Muscle layer of colon (tissue), 2 donors: Measurements from ENCODE around the gene MEIOSIN.
"Not testable (repeated sequence)": the region's sequence is repeated elsewhere in the genome, so short reads cannot be mapped to it uniquely, and the experiment has no call there.

ENCODE experiments used
- H3K27ac ChIP-seq: one replicate; pipeline ENCODE4 v1.7.0; 2013; ENCODE audit warnings: low read depth, mild to moderate bottlenecking, low read length, moderate library complexity
- H3K27me3 ChIP-seq, 2 donors: one replicate each; pipeline ENCODE4 v1.7.0; 2013; ENCODE audit warnings: low read length in 2 of 2, mild to moderate bottlenecking in 2 of 2; ENCODE audit not compliant: insufficient read depth in 2 of 2, control insufficient read depth in 1 of 2
- H3K36me3 ChIP-seq: one replicate; pipeline ENCODE4 v1.7.0; 2013; ENCODE audit warnings: mild to moderate bottlenecking, low read length; ENCODE audit not compliant: insufficient read depth
- H3K4me1 ChIP-seq: one replicate; pipeline ENCODE4 v1.7.0; 2013; ENCODE audit warnings: mild to moderate bottlenecking, low read length; ENCODE audit not compliant: insufficient read depth
- H3K4me3 ChIP-seq, 2 donors: one replicate each; pipeline ENCODE4 v1.7.0; 2013; ENCODE audit warnings: low read length in 2 of 2, low read depth in 1 of 2, mild to moderate bottlenecking in 1 of 2, moderate library complexity in 1 of 2
- H3K9ac ChIP-seq: one replicate; pipeline ENCODE4 v1.7.0; 2013; ENCODE audit warnings: low read length
- H3K9me3 ChIP-seq: one replicate; pipeline ENCODE4 v1.7.0; 2013; ENCODE audit warnings: mild to moderate bottlenecking, low read length
- donor health status: abdominal sarcoma.
- donor health status: Adenocarcinoma of cecum.

Gene MEIOSIN

GRCh38 chr19:45730368-45731288, 2.6 kb upstream of the MEIOSIN start, which contains the start of gene FBXO46:
FBXO46 (minus strand) TSS chr19:45730896; CDS start chr19:45713495, 17,401 bp downstream.
- peak within 1 kb of the TSS; percentile 59 to 91 for H3K4me3 ChIP-seq

GRCh38 chr19:45739498-45740439, 6.5 kb downstream of the MEIOSIN start:
- Histone ChIP-seq H3K27ac (no peak overlapping the region), H3K9ac (no peak overlapping the region), H3K4me3 (no peak overlapping the region), H3K27me3 (no peaks in the 10 kb centered on the region), H3K4me1 (no peaks in the 10 kb centered on the region), H3K9me3 (no peaks in the 10 kb centered on the region), H3K36me3 (no peaks in the 10 kb centered on the region)

More at GRCh38 chr19:45730368-45731288, 2.6 kb upstream of the MEIOSIN start, which contains the start of gene FBXO46:
- Histone ChIP-seq H3K36me3 (no peaks in the 10 kb centered on the region), H3K9me3 (no peaks in the 10 kb centered on the region), H3K27ac (peak within 1 kb of the TSS; percentile 50), H3K4me1 (peaks cover 11% of the 10 kb centered on the region), H3K27me3 (no peaks in the 10 kb centered on the region), H3K9ac (peak within 1 kb of the TSS; percentile 97)

GRCh38 chr19:45742969-45743368, 9.7 kb downstream of the MEIOSIN start:
- H3K9me3 ChIP-seq, result no peaks in the 10 kb centered on the region
- H3K36me3 ChIP-seq, result no peaks in the 10 kb centered on the region
- H3K4me1 ChIP-seq, result no peaks in the 10 kb centered on the region
- H3K4me3 ChIP-seq, result no peak overlapping the region
- peaks cover 0 to 3% of the 10 kb centered on the region in 2 donors for H3K27me3 ChIP-seq
- H3K27ac ChIP-seq, result no peak overlapping the region
- H3K9ac ChIP-seq, result no peak overlapping the region

GRCh38 chr19:45745606-45746005, 12.4 kb downstream of the MEIOSIN start:
- H3K4me1 ChIP-seq, result no peaks in the 10 kb centered on the region

GRCh38 chr19:45746866-45747265, 13.6 kb downstream of the MEIOSIN start:
- Histone ChIP-seq H3K4me3 (no peak overlapping the region), H3K9me3 (no peaks in the 10 kb centered on the region), H3K9ac (no peak overlapping the region), H3K27me3 (peaks cover 0 to 3% of the 10 kb centered on the region in 2 donors), H3K36me3 (no peaks in the 10 kb centered on the region), H3K27ac (no peak overlapping the region), H3K4me1 (no peaks in the 10 kb centered on the region)

More at GRCh38 chr19:45745606-45746005, 12.4 kb downstream of the MEIOSIN start:
- Histone ChIP-seq H3K27ac (no peak overlapping the region), H3K36me3 (no peaks in the 10 kb centered on the region), H3K9ac (no peak overlapping the region), H3K4me3 (no peak overlapping the region), H3K9me3 (no peaks in the 10 kb centered on the region), H3K27me3 (peaks cover 0 to 3% of the 10 kb centered on the region in 2 donors)

- Histone ChIP-seq H3K27ac (no peak overlapping the region), H3K27me3 (peaks cover 0 to 3% of the 10 kb centered on the region in 2 donors), H3K4me3 (no peak overlapping the region), H3K36me3 (no peaks in the 10 kb centered on the region), H3K4me1 (no peaks in the 10 kb centered on the region), H3K9ac (no peak overlapping the region), H3K9me3 (no peaks in the 10 kb centered on the region)
These were observed 14.3 kb downstream of the MEIOSIN start for GRCh38 chr19:45747513-45747912.

- H3K4me3 ChIP-seq, H3K9ac ChIP-seq, H3K27me3 ChIP-seq, H3K36me3 ChIP-seq, H3K9me3 ChIP-seq, H3K4me1 ChIP-seq, H3K27ac ChIP-seq: not testable (repeated sequence)
These were observed 18.2 kb downstream of the MEIOSIN start for GRCh38 chr19:45751483-45751882.

- Histone ChIP-seq H3K9ac (no peak overlapping the region), H3K4me3 (no peak overlapping the region), H3K4me1 (no peaks in the 10 kb centered on the region), H3K27me3 (no peaks in the 10 kb centered on the region), H3K27ac (no peak overlapping the region), H3K9me3 (no peaks in the 10 kb centered on the region), H3K36me3 (no peaks in the 10 kb centered on the region)
These were observed 19.4 kb downstream of the MEIOSIN start for GRCh38 chr19:45752639-45753038.

GRCh38 chr19:45753548-45753947, 20.3 kb downstream of the MEIOSIN start:
- H3K36me3 ChIP-seq, result no peaks in the 10 kb centered on the region
- no peaks in the 10 kb centered on the region for H3K27me3 ChIP-seq
- no peak overlapping the region for H3K4me3 ChIP-seq
- no peaks in the 10 kb centered on the region for H3K9me3 ChIP-seq
- H3K4me1 ChIP-seq, result no peaks in the 10 kb centered on the region
- H3K27ac ChIP-seq, result no peak overlapping the region
- no peak overlapping the region for H3K9ac ChIP-seq

GRCh38 chr19:45754323-45754722, 21.1 kb downstream of the MEIOSIN start:
- no peak overlapping the region for H3K27ac ChIP-seq
- no peak overlapping the region for H3K4me3 ChIP-seq
- H3K27me3 ChIP-seq, result no peaks in the 10 kb centered on the region
- H3K9me3 ChIP-seq, result no peaks in the 10 kb centered on the region
- no peaks in the 10 kb centered on the region for H3K36me3 ChIP-seq
- H3K4me1 ChIP-seq, result no peaks in the 10 kb centered on the region
- no peak overlapping the region for H3K9ac ChIP-seq

GRCh38 chr19:45757695-45758094, 24.5 kb downstream of the MEIOSIN start:
- no peaks in the 10 kb centered on the region for H3K27me3 ChIP-seq
- no peak overlapping the region for H3K27ac ChIP-seq
- H3K9me3 ChIP-seq, result no peaks in the 10 kb centered on the region
- no peak overlapping the region for H3K4me3 ChIP-seq
- no peak overlapping the region for H3K9ac ChIP-seq
- no peaks in the 10 kb centered on the region for H3K36me3 ChIP-seq
- no peaks in the 10 kb centered on the region for H3K4me1 ChIP-seq
